CD1c-positive myeloid dendritic cell (primary cell): ENCODE results near the gene CDC7.

ENCODE experiments used
- DNase-seq: peaks from one replicate; pipeline ENCODE4 v3.0.0-alpha.2; 2016; ENCODE audit errors: extremely low spot score

The CDC7 gene

GRCh38 chr1:91549041-91549735 is 48.5 kb downstream of the CDC7 start:
- no peak for DNase-seq

- DNase-seq, result no peak
Observed at GRCh38 chr1:91550961-91551360, 50.3 kb downstream of the CDC7 start.

GRCh38 chr1:91552091-91552490 is 51.4 kb downstream of the CDC7 start:
- DNase-seq, result no peak

GRCh38 chr1:91552596-91552995 is 51.9 kb downstream of the CDC7 start:
- no peak for DNase-seq

- no peak for DNase-seq
Observed at GRCh38 chr1:91553177-91553591, 52.5 kb downstream of the CDC7 start.

- DNase-seq, result no peak
Observed at GRCh38 chr1:91555074-91555730, 54.6 kb downstream of the CDC7 start.

- peak; percentile 55 for DNase-seq
Observed at GRCh38 chr1:91555821-91556531, 55.3 kb downstream of the CDC7 start.

- no peak for DNase-seq
Observed at GRCh38 chr1:91556556-91556955, 55.9 kb downstream of the CDC7 start.

- no peak for DNase-seq
Observed at GRCh38 chr1:91557039-91557690, 56.5 kb downstream of the CDC7 start.

GRCh38 chr1:91557826-91558225 is 57.2 kb downstream of the CDC7 start:
- no peak for DNase-seq

GRCh38 chr1:91559046-91559750 is 58.5 kb downstream of the CDC7 start:
- DNase-seq, result no peak

GRCh38 chr1:91559838-91560565 is 59.4 kb downstream of the CDC7 start:
- DNase-seq, result no peak

- DNase-seq, result no peak
Observed at GRCh38 chr1:91564888-91565701, 64.4 kb downstream of the CDC7 start.

- no peak for DNase-seq
Observed at GRCh38 chr1:91567583-91567982, 66.9 kb downstream of the CDC7 start.

- no peak for DNase-seq
Observed at GRCh38 chr1:91568261-91568660, 67.6 kb downstream of the CDC7 start.

- peak; percentile 22 for DNase-seq
Observed at GRCh38 chr1:91569411-91570119, 68.9 kb downstream of the CDC7 start.

- DNase-seq, result no peak
Observed at GRCh38 chr1:91570120-91570448, 69.4 kb downstream of the CDC7 start.

- DNase-seq, result peak; percentile 71
Observed at GRCh38 chr1:91572044-91572443, 71.4 kb downstream of the CDC7 start.
